Endothelial cell of umbilical vein (primary cell): ENCODE data around the gene SPRED3. TPM values are rescaled to one million over a fixed set of nuclear protein-coding genes. Genes with fewer than 3 reads are reported as not detected.

Source experiments
- BruUV-seq: library from RNA; stranded (reverse); fragments of 400-500 nt; replicated peaks from 2 replicates; lab custom pipeline; 2021; lab: Mats Ljungman, UMichigan
- CTCF ChIA-PET: fragments of 300-600, 350-600 bp; sonication (Branson Sonifier 250); formaldehyde crosslinking; loops from one replicate; lab custom pipeline; 2021; ENCODE audit warnings: antibody characterized with exemption, inconsistent platforms; lab: Charles Lee
- POLR2A ChIA-PET: fragments of 300-600, 350-600 bp; sonication (Branson Sonifier 250); formaldehyde crosslinking; loops from one replicate; lab custom pipeline; 2021; ENCODE audit warnings: antibody characterized with exemption, inconsistent platforms; lab: Charles Lee
- DNase-seq: peaks from one replicate; pipeline ENCODE4 v3.0.0-alpha.2; 2011; ENCODE audit warnings: low read depth, low spot score
- FAIRE-seq: peaks from 2 replicates; lab custom pipeline; 2011; peaks lifted over from hg19 to GRCh38; lab: Jason Lieb, UNC
- H2AFZ ChIP-seq: 2 replicates; pipeline ENCODE4 v1.6.0; 2012; ENCODE audit warnings: low read depth, low read length, control low read depth, inconsistent platforms
- H3K27ac ChIP-seq: 2 replicates; pipeline ENCODE4 v1.5.1; 2011; ENCODE audit warnings: low read depth, mild to moderate bottlenecking, control low read depth, low read length, moderate library complexity; ENCODE audit not compliant: insufficient read depth
- H3K27me3 ChIP-seq, 2 experiments: 2 replicates each; pipeline versions ENCODE4 v1.6.0 to v1.6.1; 2011; ENCODE audit warnings: low read length in 2 of 2, mixed read lengths in 1 of 2; ENCODE audit not compliant: control insufficient read depth in 2 of 2, insufficient read depth in 2 of 2
- H3K36me3 ChIP-seq, 2 experiments: 2 replicates in 1 of 2; 3 replicates in 1 of 2; pipeline ENCODE4 v1.5.1; 2011; ENCODE audit warnings: low read length in 2 of 2, mild to moderate bottlenecking in 1 of 2, moderate library complexity in 1 of 2; ENCODE audit not compliant: control insufficient read depth in 2 of 2, insufficient read depth in 2 of 2; ENCODE audit errors: extremely low read depth in 1 of 2
- H3K4me1 ChIP-seq: 3 replicates; pipeline ENCODE4 v1.5.1; 2011; ENCODE audit warnings: mild to moderate bottlenecking, low read length; ENCODE audit not compliant: control insufficient read depth, insufficient read depth; ENCODE audit errors: extremely low read depth
- H3K4me2 ChIP-seq: 2 replicates; pipeline ENCODE4 v1.6.1; 2011; ENCODE audit warnings: low read length, control low read depth, mixed read lengths; ENCODE audit not compliant: insufficient read depth
- H3K4me3 ChIP-seq, 3 experiments: fragments of 200-600 bp in 1 of 3; sonication (generic), shearing (Covaris generic) in 1 of 3; replicated peaks in 1 of 3; 2 replicates each; pipeline ENCODE4 v1.5.1; 2011 to 2016; ENCODE audit warnings: control low read depth in 3 of 3, low read length in 3 of 3, mild to moderate bottlenecking in 2 of 3, inconsistent platforms in 1 of 3, low read depth in 1 of 3, moderate library complexity in 1 of 3; ENCODE audit not compliant: insufficient read depth in 1 of 3
- H3K79me2 ChIP-seq: 2 replicates; pipeline ENCODE4 v1.6.0; 2012; ENCODE audit warnings: low read length, inconsistent platforms; ENCODE audit not compliant: control insufficient read depth, insufficient read depth
- H3K9ac ChIP-seq: replicated peaks from 2 replicates; pipeline ENCODE3; 2011; ENCODE audit warnings: low read length, control low read depth; ENCODE audit not compliant: insufficient read depth; ENCODE audit errors: extremely low read depth
- H3K9me1 ChIP-seq: replicated peaks from 3 replicates; pipeline ENCODE4 v1.6.0; 2011; ENCODE audit warnings: mild to moderate bottlenecking, low read length; ENCODE audit not compliant: control insufficient read depth, insufficient read depth; ENCODE audit errors: extremely low read depth
- H3K9me3 ChIP-seq: replicated peaks from 2 replicates; pipeline ENCODE4 v1.5.1; 2012; ENCODE audit warnings: low read length, inconsistent platforms; ENCODE audit not compliant: control insufficient read depth, insufficient read depth
- H4K20me1 ChIP-seq: replicated peaks from 2 replicates; pipeline ENCODE3; 2011; ENCODE audit warnings: mild to moderate bottlenecking, low read length; ENCODE audit not compliant: control insufficient read depth, insufficient read depth; ENCODE audit errors: extremely low read depth
- FOS ChIP-seq: IDR thresholded peaks from 2 replicates; pipeline ENCODE4 v1.6.1; 2011; ENCODE audit warnings: mild to moderate bottlenecking, low read length, moderate library complexity, borderline replicate concordance; ENCODE audit not compliant: insufficient read depth
- GATA2 ChIP-seq: IDR thresholded peaks from 2 replicates; pipeline ENCODE4 v1.7.0; 2011; ENCODE audit warnings: low read depth, mild to moderate bottlenecking, moderate library complexity, mixed read lengths, low read length; ENCODE audit not compliant: insufficient read length, insufficient read depth
- JUN ChIP-seq: IDR thresholded peaks from 2 replicates; pipeline ENCODE4 v1.6.1; 2011; ENCODE audit warnings: borderline replicate concordance, low read depth; ENCODE audit not compliant: insufficient read length, insufficient read depth
- POLR2AphosphoS5 ChIP-seq: IDR thresholded peaks from 2 replicates; pipeline ENCODE4 v1.6.1; 2012; ENCODE audit warnings: low read depth, mild to moderate bottlenecking, control low read depth, low read length, moderate library complexity; ENCODE audit not compliant: insufficient read depth
- dilution Hi-C: fragments of 300-500 bp; cut with MboI; formaldehyde crosslinking; loops from one replicate; pipeline ENCODE4 v1.15.0; 2019; ENCODE audit warnings: low sequenced_read_pairs; ENCODE audit not compliant: extremely low pct_ligation_motif_present
- intact Hi-C: fragments of 100-400 bp; cut with micrococcal nuclease; formaldehyde crosslinking; loops from one replicate; pipeline ENCODE4 v1.10.0; 2022
- polyA plus RNA-seq, 4 experiments: library from polyadenylated mRNA; depleted of rRNA in 3 of 4; stranded (reverse) in 3 of 4; unstranded in 1 of 4; fragments of >200 nt; gene quantifications; 2 replicates each; pipeline versions ENCODE4 v1.2.1 to v1.2.3, GENCODE V29; 2011 to 2012; ENCODE audit warnings: missing spikeins in 1 of 4
- total RNA-seq: library from RNA; stranded (reverse); gene quantifications from 2 replicates; pipeline ENCODE4 v1.2.3, GENCODE V29; 2021

The SPRED3 gene
- total and polyA plus RNA-seq, 2 donors (not counting 3 experiments of a cell fraction or from before 2014, with no cell fraction given), result 5.7 to 15.7 TPM

- Histone ChIP-seq H2AFZ (no peak overlapping the region), H4K20me1 (no peaks in the 10 kb centered on the region), H3K4me2 (no peak overlapping the region), H3K27me3 (peaks cover 13 to 14% of the 10 kb centered on the region in 2 experiments), H3K79me2 (no peaks in the 10 kb centered on the region), H3K9me1 (no peaks in the 10 kb centered on the region), H3K4me1 (peaks cover 3% of the 10 kb centered on the region), H3K9ac (no peak overlapping the region), H3K36me3 (no peaks in the 10 kb centered on the region), H3K27ac (no peak overlapping the region), H3K4me3 (no peak overlapping the region), H3K9me3 (no peaks in the 10 kb centered on the region)
- ChIA-PET POLR2A (no interaction called here), CTCF (interaction anchor here (1.9 kb wide), 1 partner anchor 15 kb away, joined by 4 read pairs; the partner anchor contains the start of gene PSMD8)
- DNase-seq (no peak), FAIRE-seq (no peak)
- TF ChIP-seq POLR2AphosphoS5, result no peak
- intact Hi-C loops, result no loop called here
- no TSS peak for BruUV-seq
- dilution Hi-C loops, result no loop called here
Measured at GRCh38 chr19:38359242-38360021, 29.1 kb upstream of the SPRED3 start.

- no TSS peak for BruUV-seq
- intact Hi-C loops (no loop called here), dilution Hi-C loops (no loop called here)
- TF ChIP-seq JUN (no peak), GATA2 (no peak), FOS (no peak)
- CTCF ChIA-PET, result interaction anchor here (1.9 kb wide), 1 partner anchor 14 kb away, joined by 4 read pairs; the partner anchor contains the start of gene PSMD8
- DNase-seq, result no peak
- no peaks in the 10 kb centered on the region for H3K9me1 ChIP-seq
- H3K27ac ChIP-seq, result no peak overlapping the region
- H4K20me1 ChIP-seq, result no peaks in the 10 kb centered on the region
- no peaks in the 10 kb centered on the region for H3K36me3 ChIP-seq
- POLR2A ChIA-PET, result no interaction called here
- H3K4me2 ChIP-seq, result no peak overlapping the region
- no peak overlapping the region for H3K9ac ChIP-seq
- no peaks in the 10 kb centered on the region for H3K79me2 ChIP-seq
- H3K9me3 ChIP-seq, result no peaks in the 10 kb centered on the region
- no peak overlapping the region for H2AFZ ChIP-seq
- H3K4me1 ChIP-seq, result peaks cover 3% of the 10 kb centered on the region
- peaks cover 13 to 14% of the 10 kb centered on the region in 2 experiments for H3K27me3 ChIP-seq
- no peak for FAIRE-seq
- H3K4me3 ChIP-seq, result no peak overlapping the region
Measured at GRCh38 chr19:38360351-38360750, 28.1 kb upstream of the SPRED3 start.
